ENCODE measurements around the gene ACAP1.
A peak's percentile ranks its signal among the peaks of the same experiment; 100 is the strongest.

Gene ACAP1

GRCh38 chr17:7311110-7311705 is 25.1 kb upstream of the ACAP1 start:
- no peak for DNase-seq (ENCODE audit: low read depth in 2 of 2)

- no peak for DNase-seq (ENCODE audit: low read depth in 2 of 2)
Measured at GRCh38 chr17:7312432-7313087, 23.8 kb upstream of the ACAP1 start.

GRCh38 chr17:7313088-7313889 is 23.0 kb upstream of the ACAP1 start:
- DNase-seq (ENCODE audit: low read depth in 2 of 2): no peak

- DNase-seq (ENCODE audit: low read depth in 2 of 2): no peak
Measured at GRCh38 chr17:7313890-7314718, 22.2 kb upstream of the ACAP1 start.

- peak; percentile 90 to 94 for DNase-seq (ENCODE audit: low read depth in 2 of 2)
Measured at GRCh38 chr17:7314719-7315569, 21.4 kb upstream of the ACAP1 start, which contains the start of gene GPS2. Gene GPS2, minus strand, starts transcription at chr17:7315360. Its CDS starts 308 bp downstream, at chr17:7315052.

- no peak for DNase-seq (ENCODE audit: low read depth in 2 of 2)
Measured at GRCh38 chr17:7315570-7316235, 20.6 kb upstream of the ACAP1 start.

GRCh38 chr17:7317161-7317803 is 19.0 kb upstream of the ACAP1 start:
- DNase-seq (ENCODE audit: low read depth in 2 of 2): no peak

GRCh38 chr17:7318121-7318860 is 18.0 kb upstream of the ACAP1 start:
- no peak for DNase-seq (ENCODE audit: low read depth in 2 of 2)

GRCh38 chr17:7321466-7321865 is 14.9 kb upstream of the ACAP1 start:
- no peak for DNase-seq (ENCODE audit: low read depth in 2 of 2)

- no peak for DNase-seq (ENCODE audit: low read depth in 2 of 2)
Measured at GRCh38 chr17:7322520-7323194, 13.7 kb upstream of the ACAP1 start.

- peak; percentile 49 to 55 for DNase-seq (ENCODE audit: low read depth in 2 of 2)
Measured at GRCh38 chr17:7323731-7324437, 12.4 kb upstream of the ACAP1 start.

- no peak for DNase-seq (ENCODE audit: low read depth in 2 of 2)
Measured at GRCh38 chr17:7324438-7324779, 11.9 kb upstream of the ACAP1 start.

- DNase-seq (ENCODE audit: low read depth in 2 of 2): no peak
Measured at GRCh38 chr17:7325031-7325528, 11.2 kb upstream of the ACAP1 start.

GRCh38 chr17:7326186-7326585 is 10.1 kb upstream of the ACAP1 start:
- no peak for DNase-seq (ENCODE audit: low read depth in 2 of 2)

- no peak for DNase-seq (ENCODE audit: low read depth in 2 of 2)
Measured at GRCh38 chr17:7327056-7327455, 9.3 kb upstream of the ACAP1 start.

GRCh38 chr17:7327501-7327900 is 8.8 kb upstream of the ACAP1 start:
- DNase-seq (ENCODE audit: low read depth in 2 of 2): no peak

- DNase-seq (ENCODE audit: low read depth in 2 of 2): no peak
Measured at GRCh38 chr17:7328009-7328408, 8.3 kb upstream of the ACAP1 start.

GRCh38 chr17:7328840-7329373 is 7.4 kb upstream of the ACAP1 start, which contains the start of gene NEURL4:
Gene NEURL4, minus strand, starts transcription at chr17:7329335. Its CDS starts 23 bp downstream, at chr17:7329312.
- no peak for DNase-seq (ENCODE audit: low read depth in 2 of 2)
